OCI-LY1 (cell line): ENCODE data around the gene WHAMM.

Experiments used
- H2AFZ ChIP-seq: fragments of 200-600 bp; sonication (generic), shearing (Covaris generic); 2 replicates; pipeline ENCODE4 v1.6.0; 2014; ENCODE audit warnings: antibody characterized with exemption, mild to moderate bottlenecking, low read length
- H3F3A ChIP-seq: fragments of 200-600 bp; sonication (generic), shearing (Covaris generic); 2 replicates; pipeline ENCODE4 v1.6.0; 2014; ENCODE audit warnings: mild to moderate bottlenecking, antibody characterized with exemption, low read length, moderate library complexity; ENCODE audit not compliant: insufficient read depth
- H3K27ac ChIP-seq: fragments of 200-600 bp; sonication (generic); 2 replicates; pipeline ENCODE4 v1.5.1; 2014; ENCODE audit warnings: low read length, mixed run types, mild to moderate bottlenecking, low read depth; ENCODE audit not compliant: poor library complexity, severe bottlenecking
- H3K27me3 ChIP-seq: fragments of 200-600 bp; sonication (generic); 2 replicates; pipeline ENCODE4 v1.6.0; 2014; ENCODE audit warnings: antibody characterized with exemption, mild to moderate bottlenecking, low read length, moderate library complexity; ENCODE audit not compliant: insufficient read depth
- H3K36me3 ChIP-seq: fragments of 200-600 bp; sonication (generic); 2 replicates; pipeline ENCODE4 v1.6.1; 2014; ENCODE audit warnings: mild to moderate bottlenecking, antibody characterized with exemption, low read length, moderate library complexity, mixed read lengths; ENCODE audit not compliant: insufficient read depth
- H3K4me1 ChIP-seq: fragments of 200-600 bp; sonication (generic); 2 replicates; pipeline ENCODE4 v1.5.1; 2014; ENCODE audit warnings: mild to moderate bottlenecking, low read length, moderate library complexity; ENCODE audit not compliant: insufficient read depth, severe bottlenecking
- H3K4me2 ChIP-seq: fragments of 200-600 bp; sonication (generic), shearing (Covaris generic); 2 replicates; pipeline ENCODE4 v1.6.1; 2014; ENCODE audit warnings: low read length
- H3K4me3 ChIP-seq: fragments of 200-600 bp; sonication (generic); 2 replicates; pipeline ENCODE4 v1.5.1; 2014; ENCODE audit warnings: low read length, low read depth, mild to moderate bottlenecking, mixed read lengths; ENCODE audit not compliant: poor library complexity, severe bottlenecking
- H3K79me2 ChIP-seq: fragments of 200-600 bp; shearing (Covaris generic); 2 replicates; pipeline ENCODE4 v1.6.1; 2016; ENCODE audit warnings: mixed run types, low read length, mixed read lengths; ENCODE audit not compliant: insufficient read depth
- H3K9ac ChIP-seq: fragments of 200-600 bp; sonication (generic), shearing (Covaris generic); 2 replicates; pipeline ENCODE4 v1.6.1; 2014; ENCODE audit warnings: mild to moderate bottlenecking, low read length, mixed read lengths
- H3K9me2 ChIP-seq: fragments of 200-600 bp; sonication (generic), shearing (Covaris generic); 2 replicates; pipeline ENCODE4 v1.6.1; 2014; ENCODE audit warnings: low read depth, mild to moderate bottlenecking, low read length, mixed read lengths
- H3K9me3 ChIP-seq: fragments of 200-600 bp; shearing (Covaris generic); 2 replicates; pipeline ENCODE4 v1.6.1; 2014; ENCODE audit warnings: low read length, mixed read lengths
- H4K20me1 ChIP-seq: fragments of 200-600 bp; sonication (generic), shearing (Covaris generic); 2 replicates; pipeline ENCODE4 v1.6.0; 2016; ENCODE audit warnings: mild to moderate bottlenecking, low read length; ENCODE audit not compliant: insufficient read depth
- EZH2 ChIP-seq: fragments of 200-600 bp; sonication (generic), shearing (Covaris generic); IDR thresholded peaks from 2 replicates; pipeline ENCODE4 v1.8.0; 2017; ENCODE audit warnings: borderline replicate concordance, mixed run types, mild to moderate bottlenecking, antibody characterized with exemption, low read length, moderate library complexity, mixed read lengths
- TF ChIP-seq, protein P1 (sequence below): fragments of 200-600 bp; sonication (generic), shearing (Covaris generic); IDR thresholded peaks from 2 replicates; pipeline ENCODE4 v1.5.1; 2017; ENCODE audit warnings: mild to moderate bottlenecking, antibody characterized with exemption, low read length, moderate library complexity, mixed read lengths

The WHAMM gene

DNA sequence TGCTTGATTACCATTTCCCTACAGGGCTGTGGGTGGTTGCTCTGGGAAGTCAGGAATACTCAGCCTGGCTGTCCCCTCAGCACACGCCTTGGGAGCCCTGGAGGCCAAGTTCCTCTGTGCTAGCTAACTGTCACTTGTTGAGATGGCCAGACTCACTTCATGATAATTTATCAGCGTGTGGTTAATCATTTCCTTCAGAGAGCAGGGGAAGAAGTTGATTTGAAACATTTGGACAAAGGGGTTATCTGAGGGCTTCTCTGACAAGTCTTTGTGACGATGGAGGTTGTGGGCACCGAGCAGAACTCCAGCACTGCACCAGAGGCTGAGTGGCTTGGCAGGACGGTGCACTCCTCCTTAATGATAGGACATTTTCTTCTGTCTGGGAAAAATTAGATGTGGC, 61.9 kb downstream of the WHAMM start:
- Histone ChIP-seq H3K27ac (no peak overlapping the region), H3K4me2 (no peak overlapping the region)

DNA sequence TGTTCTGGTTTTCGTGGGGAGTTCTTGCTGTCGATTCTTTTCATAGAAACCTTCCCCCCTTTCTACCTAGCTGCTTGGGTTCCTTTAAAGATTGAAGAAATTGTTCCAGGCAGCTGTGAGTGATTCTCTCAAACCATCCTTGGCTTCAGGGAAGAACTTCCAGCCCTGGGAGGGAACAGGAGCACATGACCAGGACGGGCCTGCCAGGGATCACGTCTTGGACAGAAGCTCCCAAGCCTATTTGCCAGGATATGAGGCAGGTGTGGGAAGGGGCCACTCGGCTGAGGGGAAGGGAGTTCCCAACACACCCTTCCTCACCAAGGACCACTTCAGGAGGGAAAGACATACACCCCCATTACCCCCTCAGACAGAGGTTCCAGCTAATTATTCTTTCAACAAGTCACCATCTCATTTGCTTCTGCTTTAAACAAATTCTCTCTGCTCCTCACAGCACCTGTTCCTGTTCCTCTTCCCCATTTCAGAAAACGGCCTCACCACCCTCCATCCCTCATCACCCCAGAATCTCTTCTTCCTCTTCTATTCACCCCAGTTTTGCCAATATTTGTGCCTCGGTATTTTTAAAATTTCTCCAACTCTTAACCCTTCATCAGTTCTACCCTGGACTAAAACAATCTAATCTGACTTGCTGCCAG, 62.5 kb downstream of the WHAMM start:
- H3K9me2 ChIP-seq = no peaks in the 10 kb centered on the region
- TF ChIP-seq, protein P1, sequence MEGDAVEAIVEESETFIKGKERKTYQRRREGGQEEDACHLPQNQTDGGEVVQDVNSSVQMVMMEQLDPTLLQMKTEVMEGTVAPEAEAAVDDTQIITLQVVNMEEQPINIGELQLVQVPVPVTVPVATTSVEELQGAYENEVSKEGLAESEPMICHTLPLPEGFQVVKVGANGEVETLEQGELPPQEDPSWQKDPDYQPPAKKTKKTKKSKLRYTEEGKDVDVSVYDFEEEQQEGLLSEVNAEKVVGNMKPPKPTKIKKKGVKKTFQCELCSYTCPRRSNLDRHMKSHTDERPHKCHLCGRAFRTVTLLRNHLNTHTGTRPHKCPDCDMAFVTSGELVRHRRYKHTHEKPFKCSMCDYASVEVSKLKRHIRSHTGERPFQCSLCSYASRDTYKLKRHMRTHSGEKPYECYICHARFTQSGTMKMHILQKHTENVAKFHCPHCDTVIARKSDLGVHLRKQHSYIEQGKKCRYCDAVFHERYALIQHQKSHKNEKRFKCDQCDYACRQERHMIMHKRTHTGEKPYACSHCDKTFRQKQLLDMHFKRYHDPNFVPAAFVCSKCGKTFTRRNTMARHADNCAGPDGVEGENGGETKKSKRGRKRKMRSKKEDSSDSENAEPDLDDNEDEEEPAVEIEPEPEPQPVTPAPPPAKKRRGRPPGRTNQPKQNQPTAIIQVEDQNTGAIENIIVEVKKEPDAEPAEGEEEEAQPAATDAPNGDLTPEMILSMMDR = no peak
- no peak for TF ChIP-seq EZH2
- H4K20me1 ChIP-seq = no peaks in the 10 kb centered on the region
- no peaks in the 10 kb centered on the region for H3K4me1 ChIP-seq
- H3K79me2 ChIP-seq = no peaks in the 10 kb centered on the region
- H3K36me3 ChIP-seq = no peaks in the 10 kb centered on the region
- no peak overlapping the region for H3K4me3 ChIP-seq
- no peaks in the 10 kb centered on the region for H3K27me3 ChIP-seq
- H3K27ac ChIP-seq = no peak overlapping the region
- H3K9me3 ChIP-seq = no peaks in the 10 kb centered on the region
- H3K4me2 ChIP-seq = no peak overlapping the region
- H3F3A ChIP-seq = no peaks in the 10 kb centered on the region
- no peak overlapping the region for H3K9ac ChIP-seq
- H2AFZ ChIP-seq = no peak overlapping the region

More for the DNA sequence above, 61.9 kb downstream of the WHAMM start:
- Histone ChIP-seq H3K4me3 (no peak overlapping the region), H3F3A (no peaks in the 10 kb centered on the region), H3K9ac (no peak overlapping the region), H3K4me1 (no peaks in the 10 kb centered on the region), H3K27me3 (no peaks in the 10 kb centered on the region), H3K79me2 (no peaks in the 10 kb centered on the region), H2AFZ (no peak overlapping the region), H3K9me3 (no peaks in the 10 kb centered on the region), H3K36me3 (no peaks in the 10 kb centered on the region), H3K9me2 (no peaks in the 10 kb centered on the region), H4K20me1 (no peaks in the 10 kb centered on the region)
- no peak for TF ChIP-seq EZH2
- TF ChIP-seq, protein P1 = no peak

DNA sequence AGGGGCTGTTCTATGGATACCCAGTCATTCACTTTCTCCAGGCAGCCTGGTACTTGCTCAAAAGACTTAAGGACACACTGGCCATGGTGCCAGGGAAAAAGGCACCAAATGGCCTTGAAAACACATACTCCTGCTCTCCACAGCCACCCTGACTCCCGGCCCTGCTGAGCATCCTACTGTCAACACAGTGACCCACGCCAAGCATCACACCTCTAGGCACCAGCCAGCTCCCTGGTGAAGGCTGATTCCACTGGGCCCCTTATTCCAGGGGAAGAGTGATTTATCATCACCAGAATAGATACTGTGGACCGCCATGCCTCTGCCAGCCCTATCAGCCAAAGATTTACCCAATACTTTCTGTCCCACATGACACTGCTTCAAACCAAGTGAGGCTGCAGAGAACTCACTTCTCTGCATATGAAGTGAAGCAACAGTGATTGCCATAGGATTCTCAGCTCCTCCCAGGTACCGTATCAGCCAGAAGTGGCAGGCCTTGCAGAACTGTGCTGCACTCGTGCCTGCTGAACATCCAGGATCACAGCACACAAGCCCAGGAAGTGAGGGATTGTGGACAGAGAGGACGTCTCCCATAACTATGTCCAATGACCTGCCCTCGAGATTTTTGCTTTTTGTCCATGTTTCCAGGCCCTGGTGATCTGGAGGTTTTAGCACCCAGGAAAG, 63.7 kb downstream of the WHAMM start:
- no peak overlapping the region for H3K4me3 ChIP-seq
- H4K20me1 ChIP-seq = no peaks in the 10 kb centered on the region
- H3K9ac ChIP-seq = no peak overlapping the region
- H3K9me2 ChIP-seq = no peaks in the 10 kb centered on the region
- H3K27me3 ChIP-seq = no peaks in the 10 kb centered on the region
- no peaks in the 10 kb centered on the region for H3F3A ChIP-seq
- H3K27ac ChIP-seq = no peak overlapping the region
- no peak overlapping the region for H3K4me2 ChIP-seq
- H3K4me1 ChIP-seq = no peaks in the 10 kb centered on the region
- TF ChIP-seq, protein P1 = no peak
- TF ChIP-seq EZH2 = no peak
- no peak overlapping the region for H2AFZ ChIP-seq
- H3K79me2 ChIP-seq = no peaks in the 10 kb centered on the region
- H3K36me3 ChIP-seq = no peaks in the 10 kb centered on the region
- H3K9me3 ChIP-seq = no peaks in the 10 kb centered on the region
